Progenitor cell of endocrine pancreas (in vitro differentiated cells): ENCODE data around the gene ZBTB17. TPM values are rescaled to one million over a fixed set of nuclear protein-coding genes. Genes with fewer than 3 reads are reported as not detected.
A peak's percentile ranks its signal among the peaks of the same experiment; 100 is the strongest.

Source experiments
- DNase-seq: peaks from one replicate; pipeline ENCODE4 v3.0.0; 2021; ENCODE audit warnings: low spot score; ENCODE audit not compliant: unreplicated experiment
- H3K27ac Mint-ChIP-seq: 2 replicates; pipeline ENCODE4 v1.8.0; 2021; ENCODE audit warnings: mild to moderate bottlenecking, moderate library complexity, mixed read lengths
- H3K27me3 Mint-ChIP-seq: 2 replicates; pipeline ENCODE4 v1.8.0; 2021; ENCODE audit warnings: mixed read lengths
- H3K36me3 Mint-ChIP-seq: 2 replicates; pipeline ENCODE4 v1.8.0; 2022; ENCODE audit warnings: mixed read lengths; ENCODE audit not compliant: insufficient read depth
- H3K4me1 Mint-ChIP-seq: 2 replicates; pipeline ENCODE4 v1.8.0; 2021; ENCODE audit warnings: low read depth, mixed read lengths
- H3K4me3 Mint-ChIP-seq: 2 replicates; pipeline ENCODE4 v1.8.0; 2021; ENCODE audit warnings: low read depth, mild to moderate bottlenecking, moderate library complexity, mixed read lengths
- H3K9me3 Mint-ChIP-seq: 2 replicates; pipeline ENCODE4 v1.8.0; 2021; ENCODE audit warnings: low read depth, mixed read lengths
- total RNA-seq: library from RNA; stranded (reverse); gene quantifications from 2 replicates; pipeline ENCODE4 v1.2.1, GENCODE V29; 2021
- TF ChIP-seq, protein P1 (sequence below): fragments of 200-600 bp; sonication (generic); IDR thresholded peaks from one replicate; pipeline ENCODE4 v1.5.0; 2021; ENCODE audit warnings: antibody characterized with exemption, mild to moderate bottlenecking; ENCODE audit not compliant: unreplicated experiment

The ZBTB17 gene
- total RNA-seq, 1 donor from 2014 or later: 57.7 TPM

DNA sequence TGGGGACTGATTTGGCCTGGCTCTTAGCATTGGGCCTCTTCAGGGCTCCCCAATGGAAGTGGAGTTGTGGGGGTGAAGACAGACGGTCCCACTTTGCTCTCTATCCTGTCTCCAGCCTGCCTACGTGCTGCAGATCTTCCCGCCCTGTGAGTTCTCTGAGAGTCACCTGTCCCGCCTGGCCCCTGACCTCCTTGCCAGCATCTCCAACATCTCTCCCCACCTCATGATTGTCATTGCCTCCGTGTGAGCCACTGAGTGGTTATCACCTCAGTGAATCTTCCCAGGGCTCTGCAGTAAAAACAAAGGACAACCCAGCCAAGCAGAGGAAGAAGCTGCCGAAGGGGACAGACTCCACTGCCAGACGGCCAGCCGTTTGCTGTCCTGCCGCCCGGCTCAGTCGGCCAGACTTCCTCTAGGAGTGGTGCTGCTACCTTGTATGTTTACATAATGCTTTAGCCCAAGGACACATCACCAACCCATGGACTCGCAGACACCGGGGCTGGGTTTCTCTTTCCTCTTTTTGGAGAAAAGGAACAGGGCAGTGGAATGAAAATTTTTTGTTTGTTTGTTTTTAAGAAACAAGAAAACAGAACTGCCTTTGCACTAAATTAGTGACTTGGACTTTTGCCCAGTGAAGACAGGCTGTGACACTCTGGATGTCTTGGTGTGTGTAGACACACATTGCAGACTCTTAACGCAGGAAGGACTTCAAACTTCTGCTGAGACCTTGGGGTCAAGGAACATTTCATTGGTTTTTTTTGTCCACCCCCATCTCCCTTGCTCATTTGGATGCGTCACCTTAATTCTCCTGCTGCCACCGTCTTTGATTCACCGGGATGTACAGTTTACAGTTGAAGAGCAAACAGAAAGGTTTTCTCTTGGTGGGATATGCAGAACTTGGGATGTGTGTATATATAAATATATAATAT lies 36.5 kb downstream of the ZBTB17 start:
- TF ChIP-seq, protein P1, sequence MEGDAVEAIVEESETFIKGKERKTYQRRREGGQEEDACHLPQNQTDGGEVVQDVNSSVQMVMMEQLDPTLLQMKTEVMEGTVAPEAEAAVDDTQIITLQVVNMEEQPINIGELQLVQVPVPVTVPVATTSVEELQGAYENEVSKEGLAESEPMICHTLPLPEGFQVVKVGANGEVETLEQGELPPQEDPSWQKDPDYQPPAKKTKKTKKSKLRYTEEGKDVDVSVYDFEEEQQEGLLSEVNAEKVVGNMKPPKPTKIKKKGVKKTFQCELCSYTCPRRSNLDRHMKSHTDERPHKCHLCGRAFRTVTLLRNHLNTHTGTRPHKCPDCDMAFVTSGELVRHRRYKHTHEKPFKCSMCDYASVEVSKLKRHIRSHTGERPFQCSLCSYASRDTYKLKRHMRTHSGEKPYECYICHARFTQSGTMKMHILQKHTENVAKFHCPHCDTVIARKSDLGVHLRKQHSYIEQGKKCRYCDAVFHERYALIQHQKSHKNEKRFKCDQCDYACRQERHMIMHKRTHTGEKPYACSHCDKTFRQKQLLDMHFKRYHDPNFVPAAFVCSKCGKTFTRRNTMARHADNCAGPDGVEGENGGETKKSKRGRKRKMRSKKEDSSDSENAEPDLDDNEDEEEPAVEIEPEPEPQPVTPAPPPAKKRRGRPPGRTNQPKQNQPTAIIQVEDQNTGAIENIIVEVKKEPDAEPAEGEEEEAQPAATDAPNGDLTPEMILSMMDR: no peak
- Mint-ChIP-seq H3K9me3 (no peaks in the 10 kb centered on the region), H3K4me1 (peaks cover 4% of the 10 kb centered on the region), H3K4me3 (no peak overlapping the region), H3K27ac (peak overlapping the region; percentile 76), H3K27me3 (no peaks in the 10 kb centered on the region), H3K36me3 (peaks cover 22% of the 10 kb centered on the region)
- no peak for DNase-seq

DNA sequence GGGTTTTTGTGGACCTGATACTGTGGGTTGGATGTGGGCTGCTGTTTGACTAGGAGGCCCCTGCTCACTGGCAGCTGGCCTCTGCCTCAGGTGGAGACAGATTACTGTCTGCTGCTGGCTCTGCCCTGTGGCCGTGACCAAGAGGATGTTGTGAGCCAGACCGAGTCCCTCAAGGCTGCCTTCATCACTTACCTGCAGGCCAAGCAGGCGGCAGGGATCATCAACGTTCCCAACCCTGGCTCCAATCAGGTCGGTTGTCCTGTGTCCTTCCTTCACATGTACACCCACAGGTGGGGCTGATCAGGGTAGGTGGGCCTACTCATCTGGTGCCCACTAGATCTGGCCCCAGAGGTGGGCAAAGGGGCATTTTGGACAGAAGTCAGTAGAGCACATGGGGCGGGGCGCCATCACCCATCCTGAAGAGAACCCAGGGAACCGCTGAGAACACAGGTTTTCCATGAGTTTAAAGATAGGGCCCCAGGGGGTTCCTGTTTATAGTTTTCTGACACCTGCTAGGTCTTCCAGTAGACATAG lies 37.2 kb downstream of the ZBTB17 start:
- H3K27me3 Mint-ChIP-seq: no peaks in the 10 kb centered on the region
- H3K4me3 Mint-ChIP-seq: no peak overlapping the region
- DNase-seq: no peak
- peaks cover 4% of the 10 kb centered on the region for H3K4me1 Mint-ChIP-seq
- TF ChIP-seq, protein P1: no peak
- no peaks in the 10 kb centered on the region for H3K9me3 Mint-ChIP-seq
- peak overlapping the region; percentile 76 for H3K27ac Mint-ChIP-seq
- H3K36me3 Mint-ChIP-seq: peaks cover 22% of the 10 kb centered on the region

DNA sequence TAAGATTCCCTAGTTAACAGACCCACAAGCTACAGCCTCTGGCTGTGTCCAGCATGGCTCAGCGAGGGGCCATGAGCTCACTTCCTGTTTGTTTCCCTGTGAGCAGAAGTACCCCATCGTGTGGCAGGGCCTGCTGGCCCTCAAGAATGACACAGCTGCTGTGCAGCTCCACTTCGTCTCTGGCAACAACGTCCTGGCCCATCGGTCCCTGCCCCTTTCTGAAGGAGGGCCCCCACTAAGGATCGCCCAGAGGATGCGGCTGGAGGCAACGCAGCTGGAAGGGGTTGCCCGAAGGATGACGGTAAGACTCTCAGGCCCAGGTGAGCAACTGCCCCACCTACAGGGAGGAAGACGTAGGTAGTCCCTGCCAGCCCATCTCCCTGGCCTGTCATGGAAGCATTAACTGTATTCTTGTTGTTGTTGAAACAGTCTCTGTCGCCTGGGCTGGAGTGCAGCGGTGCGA lies 38.2 kb downstream of the ZBTB17 start:
- H3K9me3 Mint-ChIP-seq: no peaks in the 10 kb centered on the region
- H3K4me3 Mint-ChIP-seq: no peak overlapping the region
- no peaks in the 10 kb centered on the region for H3K27me3 Mint-ChIP-seq
- peaks cover 4% of the 10 kb centered on the region for H3K4me1 Mint-ChIP-seq
- TF ChIP-seq, protein P1: peak; percentile 12
- no peak for DNase-seq
- peak overlapping the region; percentile 86 for H3K27ac Mint-ChIP-seq
- peaks cover 22% of the 10 kb centered on the region for H3K36me3 Mint-ChIP-seq

DNA sequence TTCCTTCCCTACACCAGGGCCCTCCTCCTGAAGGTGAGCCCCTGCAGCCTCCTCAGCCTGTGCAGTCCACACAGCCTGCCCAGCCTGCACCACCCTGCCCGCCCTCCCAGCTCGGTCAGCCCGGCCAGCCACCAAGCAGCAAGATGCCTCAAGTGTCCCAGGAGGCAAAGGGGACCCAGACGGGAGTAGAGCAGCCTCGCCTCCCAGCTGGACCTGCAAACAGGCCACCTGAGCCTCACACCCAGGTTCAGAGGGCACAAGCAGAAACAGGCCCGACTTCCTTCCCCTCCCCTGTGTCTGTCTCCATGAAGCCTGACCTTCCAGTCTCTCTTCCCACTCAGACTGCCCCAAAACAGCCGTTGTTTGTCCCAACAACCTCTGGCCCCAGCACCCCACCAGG lies 38.8 kb downstream of the ZBTB17 start:
- H3K4me3 Mint-ChIP-seq: no peak overlapping the region
- no peak for DNase-seq
- TF ChIP-seq, protein P1: no peak
- peaks cover 24% of the 10 kb centered on the region for H3K36me3 Mint-ChIP-seq
- no peaks in the 10 kb centered on the region for H3K27me3 Mint-ChIP-seq
- no peaks in the 10 kb centered on the region for H3K9me3 Mint-ChIP-seq
- H3K4me1 Mint-ChIP-seq: peaks cover 4% of the 10 kb centered on the region
- H3K27ac Mint-ChIP-seq: peak overlapping the region; percentile 86

DNA sequence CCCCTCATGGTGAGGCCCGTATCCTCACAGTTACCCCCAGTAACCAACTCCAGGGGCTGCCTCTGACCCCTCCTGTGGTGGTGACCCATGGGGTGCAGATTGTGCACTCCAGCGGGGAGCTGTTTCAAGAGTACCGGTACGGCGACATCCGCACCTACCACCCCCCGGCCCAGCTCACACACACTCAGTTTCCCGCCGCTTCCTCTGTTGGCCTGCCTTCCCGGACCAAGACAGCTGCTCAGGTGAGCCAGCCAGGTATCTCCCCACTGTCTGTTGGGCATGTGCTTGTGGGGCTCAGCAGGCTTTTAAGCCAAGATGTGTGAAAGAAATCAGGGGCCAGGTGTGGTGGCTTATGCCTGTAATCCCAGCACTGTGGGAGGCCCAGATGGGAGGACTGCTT lies 39.9 kb downstream of the ZBTB17 start:
- TF ChIP-seq, protein P1: no peak
- Mint-ChIP-seq H3K27ac (no peak overlapping the region), H3K36me3 (peaks cover 28% of the 10 kb centered on the region), H3K4me1 (peaks cover 4% of the 10 kb centered on the region), H3K27me3 (no peaks in the 10 kb centered on the region), H3K4me3 (no peak overlapping the region), H3K9me3 (no peaks in the 10 kb centered on the region)
- DNase-seq: no peak
